IMR-90 (cell line): ENCODE measurements around the gene CASS4. TPM values are rescaled to one million over a fixed set of nuclear protein-coding genes. Genes with fewer than 3 reads are reported as not detected.

ENCODE experiments used
- ATAC-seq: fragments of 200-7000 bp; cut with Tn5 transposase; 2 replicates; pipeline ENCODE4 v1.9.1; 2020; ENCODE audit warnings: low read depth, mild to moderate bottlenecking, moderate library complexity
- BruUV-seq: library from RNA; stranded (reverse); fragments of 400-500 nt; replicated peaks from 2 replicates; lab custom pipeline; 2021; lab: Mats Ljungman, UMichigan
- CTCF ChIA-PET: fragments of 300-600 bp; formaldehyde crosslinking; extraction: SDS; loops from one replicate; lab custom pipeline; 2021; ENCODE audit warnings: antibody characterized with exemption; lab: Yijun Ruan, JAX
- POLR2A ChIA-PET: fragments of 300-600 bp; sonication (Branson Sonifier 250); formaldehyde crosslinking; loops from one replicate; lab custom pipeline; 2022; ENCODE audit warnings: antibody characterized with exemption; ENCODE audit not compliant: unreplicated experiment; lab: Charles Lee
- DNase-seq: peaks from one replicate; pipeline ENCODE4 v3.0.0; 2013
- H2AFZ ChIP-seq: replicated peaks from 2 replicates; pipeline ENCODE3; 2013; ENCODE audit warnings: low read length, mild to moderate bottlenecking; ENCODE audit not compliant: poor library complexity
- H2AK5ac ChIP-seq: 2 replicates; pipeline ENCODE4 v1.6.1; 2013; ENCODE audit warnings: low read depth, low read length, inconsistent platforms
- H2AK9ac ChIP-seq: replicated peaks from 2 replicates; pipeline ENCODE3; 2013; ENCODE audit warnings: mild to moderate bottlenecking, low read depth, low read length, moderate library complexity; ENCODE audit not compliant: poor library complexity
- H2BK120ac ChIP-seq: 2 replicates; pipeline ENCODE4 v1.6.1; 2013; ENCODE audit warnings: low read depth, low read length, inconsistent platforms
- H2BK15ac ChIP-seq: 3 replicates; pipeline ENCODE4 v1.6.1; 2013; ENCODE audit warnings: low read depth, low read length, inconsistent platforms
- H2BK20ac ChIP-seq: 2 replicates; pipeline ENCODE4 v1.6.1; 2013; ENCODE audit warnings: low read depth, mild to moderate bottlenecking, inconsistent platforms, low read length, moderate library complexity
- H2BK5ac ChIP-seq: 2 replicates; pipeline ENCODE4 v1.6.1; 2013; ENCODE audit warnings: mild to moderate bottlenecking, low read depth, low read length, inconsistent platforms; ENCODE audit not compliant: poor library complexity, severe bottlenecking
- H3K14ac ChIP-seq: replicated peaks from 2 replicates; pipeline ENCODE4 v1.6.1; 2013; ENCODE audit warnings: low read depth, low read length, inconsistent platforms
- H3K18ac ChIP-seq: 2 replicates; pipeline ENCODE4 v1.6.1; 2013; ENCODE audit warnings: low read depth, low read length, control low read depth
- H3K23ac ChIP-seq: 2 replicates; pipeline ENCODE4 v1.6.1; 2013; ENCODE audit warnings: low read depth, low read length, inconsistent platforms
- H3K27ac ChIP-seq: 2 replicates; pipeline ENCODE4 v1.5.1; 2013; ENCODE audit warnings: mild to moderate bottlenecking, control low read depth, low read length; ENCODE audit not compliant: insufficient read depth
- H3K27me3 ChIP-seq: 2 replicates; pipeline ENCODE4 v1.6.1; 2013; ENCODE audit warnings: low read length; ENCODE audit not compliant: control insufficient read depth, insufficient read depth
- H3K36me3 ChIP-seq: 2 replicates; pipeline ENCODE4 v1.6.1; 2013; ENCODE audit warnings: low read length, mixed read lengths; ENCODE audit not compliant: control insufficient read depth, insufficient read depth
- H3K4ac ChIP-seq: 2 replicates; pipeline ENCODE4 v1.6.1; 2013; ENCODE audit warnings: low read depth, low read length, inconsistent platforms
- H3K4me1 ChIP-seq: 2 replicates; pipeline ENCODE4 v1.6.1; 2013; ENCODE audit warnings: low read length, mixed read lengths; ENCODE audit not compliant: control insufficient read depth, insufficient read depth
- H3K4me2 ChIP-seq: 2 replicates; pipeline ENCODE4 v1.6.1; 2013; ENCODE audit warnings: low read depth, mild to moderate bottlenecking, control low read depth, low read length, moderate library complexity
- H3K4me3 ChIP-seq: 2 replicates; pipeline ENCODE4 v1.5.1; 2013; ENCODE audit warnings: low read depth, mild to moderate bottlenecking, control low read depth, low read length, moderate library complexity; ENCODE audit not compliant: insufficient read depth
- H3K56ac ChIP-seq: 2 replicates; pipeline ENCODE4 v1.6.1; 2013; ENCODE audit warnings: low read length, inconsistent platforms; ENCODE audit not compliant: insufficient read depth; ENCODE audit errors: extremely low read depth
- H3K79me1 ChIP-seq, 2 experiments: 2 replicates each; pipeline ENCODE4 v1.6.1; 2013; ENCODE audit warnings: low read length in 2 of 2, inconsistent platforms in 1 of 2, low read depth in 1 of 2
- H3K9ac ChIP-seq: 2 replicates; pipeline ENCODE4 v1.6.1; 2013; ENCODE audit warnings: low read depth, low read length, control low read depth
- H3K9me1 ChIP-seq: 2 replicates; pipeline ENCODE4 v1.6.1; 2013; ENCODE audit warnings: low read length, inconsistent platforms; ENCODE audit not compliant: insufficient read depth
- H3K9me3 ChIP-seq: 2 replicates; pipeline ENCODE4 v1.6.1; 2013; ENCODE audit warnings: low read length; ENCODE audit not compliant: control insufficient read depth, insufficient read depth
- H4K20me1 ChIP-seq: 2 replicates; pipeline ENCODE4 v1.6.1; 2013; ENCODE audit warnings: low read length, inconsistent platforms; ENCODE audit not compliant: insufficient read depth
- H4K5ac ChIP-seq: 2 replicates; pipeline ENCODE4 v1.6.1; 2013; ENCODE audit warnings: mild to moderate bottlenecking, low read depth, low read length, control low read depth
- H4K8ac ChIP-seq, 2 experiments: 2 replicates each; pipeline ENCODE4 v1.6.1; 2013; ENCODE audit warnings: low read depth in 2 of 2, low read length in 2 of 2, control low read depth in 1 of 2, inconsistent platforms in 1 of 2
- H4K91ac ChIP-seq: 2 replicates; pipeline ENCODE4 v1.6.1; 2013; ENCODE audit warnings: low read depth, low read length, inconsistent platforms; ENCODE audit not compliant: insufficient read depth
- BHLHE40 ChIP-seq: fragments of 150-350 bp; IDR thresholded peaks from 2 replicates; pipeline ENCODE4 v1.6.1; 2016; ENCODE audit warnings: mild to moderate bottlenecking, low read depth, low read length
- CEBPB ChIP-seq: IDR thresholded peaks from 2 replicates; pipeline ENCODE4 v1.6.1; 2012; ENCODE audit warnings: low read depth, low read length, improper control_type of control experiment
- CHD1 ChIP-seq: IDR thresholded peaks from 2 replicates; pipeline ENCODE4 v1.6.1; 2012; ENCODE audit warnings: low read depth, low read length, improper control_type of control experiment
- FOS ChIP-seq: fragments of 150-350 bp; IDR thresholded peaks from 2 replicates; pipeline ENCODE4 v1.6.1; 2016; ENCODE audit warnings: low read depth, low read length
- MAFK ChIP-seq: IDR thresholded peaks from 2 replicates; pipeline ENCODE4 v1.6.1; 2012; ENCODE audit warnings: low read depth, low read length, improper control_type of control experiment
- MAZ ChIP-seq: IDR thresholded peaks from 2 replicates; pipeline ENCODE4 v1.6.1; 2012; ENCODE audit warnings: low read depth, mild to moderate bottlenecking, low read length, improper control_type of control experiment, moderate library complexity, borderline replicate concordance
- MXI1 ChIP-seq: IDR thresholded peaks from 2 replicates; pipeline ENCODE4 v1.6.1; 2012; ENCODE audit warnings: low read depth, mild to moderate bottlenecking, low read length, moderate library complexity, borderline replicate concordance
- NFE2L2 ChIP-seq: fragments of 150-350 bp; IDR thresholded peaks from 2 replicates; pipeline ENCODE4 v1.6.1; 2016; ENCODE audit warnings: low read depth, mild to moderate bottlenecking, low read length
- POLR2A ChIP-seq: IDR thresholded peaks from 2 replicates; pipeline ENCODE4 v1.6.1; 2012; ENCODE audit warnings: mild to moderate bottlenecking, low read depth, low read length
- RAD21 ChIP-seq: IDR thresholded peaks from 2 replicates; pipeline ENCODE4 v1.6.1; 2012; ENCODE audit warnings: low read length, improper control_type of control experiment
- RCOR1 ChIP-seq: IDR thresholded peaks from 2 replicates; pipeline ENCODE4 v1.6.1; 2012; ENCODE audit warnings: mild to moderate bottlenecking, low read length, improper control_type of control experiment; ENCODE audit not compliant: insufficient replicate concordance
- RFX5 ChIP-seq: IDR thresholded peaks from 2 replicates; pipeline ENCODE4 v1.8.0; 2012; ENCODE audit warnings: low read depth, mild to moderate bottlenecking, low read length, moderate library complexity
- SMC3 ChIP-seq: fragments of 150-350 bp; IDR thresholded peaks from 2 replicates; pipeline ENCODE4 v1.6.1; 2016; ENCODE audit warnings: low read depth, mild to moderate bottlenecking, antibody characterized with exemption, low read length, moderate library complexity
- WGBS, 2 experiments: methylation state at CpG; one replicate each; pipeline versions ENCODE4 v1.1.5 to v1.1.7; 2013; ENCODE audit warnings: missing lambda C conversion rate in 2 of 2; ENCODE audit not compliant: insufficient read length in 1 of 2; ENCODE audit errors: extremely low coverage in 2 of 2; 5-methylcytosine and 5-hydroxymethylcytosine counted together
- dilution Hi-C: fragments of 300-500 bp; cut with HindIII; formaldehyde crosslinking; loops from one replicate; pipeline ENCODE4 v1.14.3; 2018; ENCODE audit warnings: low sequenced_read_pairs; ENCODE audit not compliant: unreplicated experiment
- in situ Hi-C: fragments of 300-500 bp; cut with MboI; formaldehyde crosslinking; loops from 3 replicates; pipeline ENCODE4 v1.14.3; 2019; ENCODE audit warnings: low sequenced_read_pairs, inconsistent platforms, mixed read lengths
- intact Hi-C: fragments of 100-400 bp; cut with micrococcal nuclease; formaldehyde crosslinking; loops from 2 replicates; pipeline ENCODE4 v1.10.0; 2022
- polyA plus RNA-seq, 3 experiments: library from polyadenylated mRNA; depleted of rRNA; stranded (reverse); fragments of >200 nt; gene quantifications; 2 replicates each; pipeline ENCODE4 v1.2.3, GENCODE V29; 2012; ENCODE audit warnings: low replicate concordance in 1 of 3
- total RNA-seq: library from RNA; depleted of rRNA; stranded (reverse); fragments of >200 nt; gene quantifications from 2 replicates; pipeline ENCODE4 v1.2.3, GENCODE V29; 2012
- TF ChIP-seq, protein P1 (sequence below): conservative IDR thresholded peaks from 2 replicates; pipeline ENCODE4 v1.5.1; 2012; ENCODE audit warnings: mild to moderate bottlenecking, low read depth, low read length, improper control_type of control experiment
- TF ChIP-seq, protein P2 (sequence below): fragments of 150-350 bp; IDR thresholded peaks from 2 replicates; pipeline ENCODE4 v1.6.1; 2016; ENCODE audit warnings: low read depth, mild to moderate bottlenecking, low read length, moderate library complexity, borderline replicate concordance

CASS4 gene
- total and polyA plus RNA-seq, 2 of the 4 experiments (the other 2 are of a cell fraction) = 25.8 to 26.5 TPM

DNA sequence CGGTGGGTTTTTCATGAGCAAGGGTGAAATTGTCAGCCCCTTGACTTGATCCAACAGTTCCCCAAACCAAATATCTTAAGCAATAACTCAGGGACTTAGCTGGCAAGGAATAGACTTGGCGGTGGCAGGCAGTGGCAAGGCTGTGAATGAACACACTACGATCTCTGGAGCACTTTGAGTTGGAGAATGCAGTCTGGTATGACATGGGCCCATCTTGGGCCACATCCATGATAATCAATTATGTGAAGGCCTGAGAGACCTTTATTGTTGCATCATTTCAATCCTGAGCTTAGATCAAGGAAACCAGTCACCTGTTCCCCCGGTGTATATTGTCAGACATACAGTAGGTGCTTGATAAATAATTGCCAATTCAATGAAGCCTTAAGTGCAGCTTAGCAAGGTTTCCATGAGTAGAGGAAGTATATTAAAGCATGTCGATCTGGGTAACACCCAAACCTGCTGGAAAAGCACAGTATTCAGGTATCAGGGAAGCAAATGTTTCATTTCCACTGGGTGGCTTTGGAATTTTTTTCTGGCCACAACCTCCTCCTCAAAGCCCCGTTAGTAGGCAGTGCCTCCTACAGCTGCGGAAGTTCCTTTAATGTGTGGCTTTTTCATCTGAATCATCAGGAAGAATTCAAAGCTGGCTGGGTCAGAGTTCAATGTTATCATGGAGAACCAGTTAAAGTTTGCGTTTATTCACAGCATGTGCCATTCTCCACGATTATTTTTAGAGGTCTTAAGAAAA lies 10.2 kb downstream of the CASS4 start:
- intact Hi-C loops (no loop called here), in situ Hi-C loops (no loop called here), dilution Hi-C loops (no loop called here)
- H3K4me1 ChIP-seq = peaks cover 39% of the 10 kb centered on the region
- BruUV-seq = no TSS peak
- WGBS, 2 experiments = 88% methylated on average over 1 of the region's 9 CpGs; no CpG with 5 or more reads in 1 of the 2 experiments
- H2AFZ ChIP-seq = no peak overlapping the region
- DNase-seq = peak; percentile 88
- ATAC-seq = peak; percentile 83
- H4K8ac ChIP-seq = peak overlapping the region; percentile 83 to 95
- ChIA-PET CTCF (interaction anchor here (1.0 kb wide), 1 partner anchor 11 kb away, joined by 3 read pairs; no protein-coding TSS in a partner anchor), POLR2A (interaction anchor here (0.7 to 1.0 kb wide), 3 partner anchors 9 to 18 kb away, joined by 3 to 4 read pairs (median 3); partner anchors contain the start of gene CASS4)
- peak overlapping the region; percentile 99 for H2BK20ac ChIP-seq
- peak overlapping the region; percentile 97 for H4K91ac ChIP-seq
- H3K4me3 ChIP-seq = no peak overlapping the region
- peak overlapping the region; percentile 40; the same call in 1 of the 2 replicates for H3K4me2 ChIP-seq
- peak overlapping the region; percentile 93 for H2BK5ac ChIP-seq
- H3K23ac ChIP-seq = peak overlapping the region; percentile 82
- H3K9me3 ChIP-seq = no peaks in the 10 kb centered on the region
- no peaks in the 10 kb centered on the region for H4K20me1 ChIP-seq
- H2AK5ac ChIP-seq = peak overlapping the region; percentile 96
- peak overlapping the region; percentile 90 for H3K27ac ChIP-seq
- H3K56ac ChIP-seq = peak overlapping the region; percentile 85
- H3K9me1 ChIP-seq = peaks cover 29% of the 10 kb centered on the region
- peak overlapping the region; percentile 97 for H3K4ac ChIP-seq
- peaks cover 27% of the 10 kb centered on the region for H3K36me3 ChIP-seq
- peaks cover 35 to 76% of the 10 kb centered on the region in 2 experiments for H3K79me1 ChIP-seq
- no peaks in the 10 kb centered on the region for H3K27me3 ChIP-seq
- H3K14ac ChIP-seq = peak overlapping the region; percentile 93
- H3K9ac ChIP-seq = peak overlapping the region; percentile 25; the same call in 1 of the 2 replicates
- peak overlapping the region; percentile 84 for H2AK9ac ChIP-seq
- H2BK15ac ChIP-seq = peak overlapping the region; percentile 60
- H2BK120ac ChIP-seq = peak overlapping the region; percentile 99
- peak overlapping the region; percentile 74 for H3K18ac ChIP-seq
- peak overlapping the region; percentile 96 for H4K5ac ChIP-seq
- TF ChIP-seq SMC3 = peak; percentile 10; the same call in 1 of the 2 replicates
- no peak for TF ChIP-seq NFE2L2
- peak; percentile 57; the same call in 1 of the 2 replicates for TF ChIP-seq CEBPB
- TF ChIP-seq RAD21 = peak; percentile 43; the same call in 1 of the 2 replicates
- TF ChIP-seq, protein P1, sequence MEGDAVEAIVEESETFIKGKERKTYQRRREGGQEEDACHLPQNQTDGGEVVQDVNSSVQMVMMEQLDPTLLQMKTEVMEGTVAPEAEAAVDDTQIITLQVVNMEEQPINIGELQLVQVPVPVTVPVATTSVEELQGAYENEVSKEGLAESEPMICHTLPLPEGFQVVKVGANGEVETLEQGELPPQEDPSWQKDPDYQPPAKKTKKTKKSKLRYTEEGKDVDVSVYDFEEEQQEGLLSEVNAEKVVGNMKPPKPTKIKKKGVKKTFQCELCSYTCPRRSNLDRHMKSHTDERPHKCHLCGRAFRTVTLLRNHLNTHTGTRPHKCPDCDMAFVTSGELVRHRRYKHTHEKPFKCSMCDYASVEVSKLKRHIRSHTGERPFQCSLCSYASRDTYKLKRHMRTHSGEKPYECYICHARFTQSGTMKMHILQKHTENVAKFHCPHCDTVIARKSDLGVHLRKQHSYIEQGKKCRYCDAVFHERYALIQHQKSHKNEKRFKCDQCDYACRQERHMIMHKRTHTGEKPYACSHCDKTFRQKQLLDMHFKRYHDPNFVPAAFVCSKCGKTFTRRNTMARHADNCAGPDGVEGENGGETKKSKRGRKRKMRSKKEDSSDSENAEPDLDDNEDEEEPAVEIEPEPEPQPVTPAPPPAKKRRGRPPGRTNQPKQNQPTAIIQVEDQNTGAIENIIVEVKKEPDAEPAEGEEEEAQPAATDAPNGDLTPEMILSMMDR = peak; percentile 34
- TF ChIP-seq, protein P2, sequence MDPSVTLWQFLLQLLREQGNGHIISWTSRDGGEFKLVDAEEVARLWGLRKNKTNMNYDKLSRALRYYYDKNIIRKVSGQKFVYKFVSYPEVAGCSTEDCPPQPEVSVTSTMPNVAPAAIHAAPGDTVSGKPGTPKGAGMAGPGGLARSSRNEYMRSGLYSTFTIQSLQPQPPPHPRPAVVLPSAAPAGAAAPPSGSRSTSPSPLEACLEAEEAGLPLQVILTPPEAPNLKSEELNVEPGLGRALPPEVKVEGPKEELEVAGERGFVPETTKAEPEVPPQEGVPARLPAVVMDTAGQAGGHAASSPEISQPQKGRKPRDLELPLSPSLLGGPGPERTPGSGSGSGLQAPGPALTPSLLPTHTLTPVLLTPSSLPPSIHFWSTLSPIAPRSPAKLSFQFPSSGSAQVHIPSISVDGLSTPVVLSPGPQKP = no peak
- TF ChIP-seq MAFK = no peak
- TF ChIP-seq MAZ = no peak
- TF ChIP-seq CHD1 = no peak
- TF ChIP-seq FOS = no peak
- no peak for TF ChIP-seq POLR2A
- no peak for TF ChIP-seq MXI1
- no peak for TF ChIP-seq RFX5
- TF ChIP-seq BHLHE40 = peak; percentile 56; the same call in 1 of the 2 replicates
- no peak for TF ChIP-seq RCOR1
